ENCODE results near the gene KLHDC9.

KLHDC9 gene

DNA sequence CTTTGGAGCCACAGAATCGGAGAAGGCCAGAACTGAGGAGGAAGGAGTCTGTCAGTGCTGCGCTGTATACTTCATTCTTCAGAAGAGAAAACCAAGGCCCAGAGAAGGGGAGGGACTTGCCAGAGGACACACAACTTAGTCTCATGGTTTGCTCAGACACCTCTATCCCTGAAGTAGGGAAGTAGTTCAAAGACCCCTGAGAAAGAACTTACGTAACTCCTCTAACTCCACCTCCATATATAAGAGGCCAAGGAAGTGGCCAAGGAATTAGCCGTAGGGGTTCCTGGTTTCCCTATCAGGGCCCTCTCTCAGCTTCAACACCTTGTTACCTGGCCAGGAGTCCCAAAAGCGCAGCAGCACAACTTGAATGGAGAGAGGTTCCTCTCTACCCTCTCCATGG lies 8.2 kb upstream of the KLHDC9 start:
- no peak for DNase-seq (ENCODE audit: low read depth)
- TF ChIP-seq, protein P1, sequence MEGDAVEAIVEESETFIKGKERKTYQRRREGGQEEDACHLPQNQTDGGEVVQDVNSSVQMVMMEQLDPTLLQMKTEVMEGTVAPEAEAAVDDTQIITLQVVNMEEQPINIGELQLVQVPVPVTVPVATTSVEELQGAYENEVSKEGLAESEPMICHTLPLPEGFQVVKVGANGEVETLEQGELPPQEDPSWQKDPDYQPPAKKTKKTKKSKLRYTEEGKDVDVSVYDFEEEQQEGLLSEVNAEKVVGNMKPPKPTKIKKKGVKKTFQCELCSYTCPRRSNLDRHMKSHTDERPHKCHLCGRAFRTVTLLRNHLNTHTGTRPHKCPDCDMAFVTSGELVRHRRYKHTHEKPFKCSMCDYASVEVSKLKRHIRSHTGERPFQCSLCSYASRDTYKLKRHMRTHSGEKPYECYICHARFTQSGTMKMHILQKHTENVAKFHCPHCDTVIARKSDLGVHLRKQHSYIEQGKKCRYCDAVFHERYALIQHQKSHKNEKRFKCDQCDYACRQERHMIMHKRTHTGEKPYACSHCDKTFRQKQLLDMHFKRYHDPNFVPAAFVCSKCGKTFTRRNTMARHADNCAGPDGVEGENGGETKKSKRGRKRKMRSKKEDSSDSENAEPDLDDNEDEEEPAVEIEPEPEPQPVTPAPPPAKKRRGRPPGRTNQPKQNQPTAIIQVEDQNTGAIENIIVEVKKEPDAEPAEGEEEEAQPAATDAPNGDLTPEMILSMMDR (IDR thresholded peaks at IDR 0.05; ENCODE audit: low read length, missing control alignments): no peak
- no peak overlapping the region for H3K4me3 ChIP-seq (replicated peaks; ENCODE audit: low read depth, low read length)

DNA sequence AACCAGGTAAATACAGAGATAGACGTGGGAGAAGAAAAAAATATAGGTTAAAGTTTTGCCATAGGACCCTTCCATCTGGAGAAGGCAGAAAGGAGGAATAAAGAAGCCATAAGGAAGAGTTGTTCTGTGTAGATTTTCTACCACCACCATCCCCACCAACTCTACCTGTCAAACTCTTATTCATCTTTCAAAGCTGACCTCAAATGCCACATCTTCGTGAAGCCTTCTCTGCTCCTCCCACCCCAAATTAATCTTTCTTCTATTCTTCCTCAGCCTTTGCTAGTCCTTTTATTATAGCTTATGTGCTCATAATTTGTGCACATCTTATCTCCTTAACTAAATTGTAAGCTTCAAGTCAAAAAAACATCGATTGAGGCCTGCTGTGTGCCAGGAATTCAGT lies 7.5 kb upstream of the KLHDC9 start:
- H3K4me3 ChIP-seq (replicated peaks; ENCODE audit: low read depth, low read length): no peak overlapping the region
- DNase-seq (ENCODE audit: low read depth): no peak
- TF ChIP-seq, protein P1 (IDR thresholded peaks at IDR 0.05; ENCODE audit: low read length, missing control alignments): no peak

DNA sequence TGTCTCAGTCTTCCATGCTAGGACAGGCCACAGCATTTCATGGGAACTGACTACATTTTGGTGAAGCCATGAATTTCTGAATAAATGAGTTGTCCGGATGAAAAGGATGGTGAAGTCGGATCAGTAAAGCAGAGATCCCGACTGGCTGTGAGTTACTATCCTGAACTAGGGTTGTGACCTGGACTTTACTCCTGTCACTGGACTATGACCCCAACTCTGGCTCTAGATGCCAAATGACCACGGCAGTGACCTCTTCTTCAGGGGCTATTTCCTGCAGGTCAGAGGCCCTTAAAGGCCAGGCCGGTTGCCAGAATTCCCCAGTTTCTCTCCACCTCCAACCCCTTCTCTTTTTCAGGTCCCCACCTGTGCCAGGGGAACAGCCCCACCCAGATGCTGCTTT lies 7.1 kb upstream of the KLHDC9 start:
- TF ChIP-seq, protein P1 (IDR thresholded peaks at IDR 0.05; ENCODE audit: low read length, missing control alignments): no peak
- no peak for DNase-seq (ENCODE audit: low read depth)
- no peak overlapping the region for H3K4me3 ChIP-seq (replicated peaks; ENCODE audit: low read depth, low read length)

DNA sequence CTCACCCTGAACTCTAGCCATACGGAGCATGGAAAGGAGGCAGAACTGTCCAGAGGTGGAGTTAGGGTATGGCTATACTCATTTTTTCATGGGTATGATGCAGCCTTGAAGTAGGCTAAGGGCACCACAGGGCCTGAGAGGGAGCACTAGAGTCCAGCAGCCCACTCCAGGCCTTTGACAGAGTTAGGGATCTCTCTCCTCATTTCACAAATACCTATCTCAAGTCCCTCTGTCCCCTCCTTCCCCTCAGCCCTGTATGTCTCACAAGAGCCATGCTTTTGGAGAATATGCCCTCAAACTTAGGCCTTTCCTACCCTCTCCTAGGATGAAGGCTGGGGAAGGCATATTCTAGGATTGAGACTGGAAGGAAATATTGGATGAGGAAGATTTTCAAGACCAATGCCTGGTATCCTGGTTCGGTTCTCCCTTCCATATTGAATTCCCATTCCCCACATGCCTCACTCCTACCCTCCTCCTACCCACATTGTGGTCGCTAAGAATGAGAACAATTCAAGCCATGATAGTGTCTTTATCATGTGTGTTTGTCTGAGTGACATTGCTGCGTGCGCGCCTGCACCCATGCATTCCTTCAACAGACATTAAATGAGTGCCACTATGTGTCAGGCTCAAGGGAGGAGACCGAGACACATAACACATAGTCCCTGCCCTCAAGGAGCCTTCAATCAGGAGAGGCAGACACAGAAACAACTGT lies 6.2 kb upstream of the KLHDC9 start:
- TF ChIP-seq, protein P1 (IDR thresholded peaks at IDR 0.05; ENCODE audit: low read length, missing control alignments): no peak
- no peak for DNase-seq (ENCODE audit: low read depth)
- H3K4me3 ChIP-seq (replicated peaks; ENCODE audit: low read depth, low read length): no peak overlapping the region

DNA sequence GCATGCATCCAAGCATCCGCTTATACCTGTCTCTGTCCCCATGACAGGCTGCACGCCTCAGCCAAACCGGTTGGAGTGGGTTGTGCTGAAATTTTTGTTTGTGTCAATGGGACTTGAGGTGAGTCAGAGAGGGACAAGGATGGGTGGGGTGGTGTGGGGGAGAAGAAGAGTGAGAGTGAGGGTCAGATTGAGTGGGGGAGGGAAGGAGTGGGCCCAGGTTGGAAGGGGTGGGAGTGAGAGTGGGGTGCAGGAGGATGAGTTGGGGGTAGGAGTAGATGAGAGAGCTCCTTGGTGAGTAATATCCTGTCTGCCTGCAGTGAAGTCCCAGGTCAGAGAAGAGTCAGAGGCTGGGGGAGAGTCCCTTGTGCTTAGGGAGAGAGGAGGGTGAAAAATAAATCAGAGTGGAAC lies 5.5 kb upstream of the KLHDC9 start:
- TF ChIP-seq, protein P1 (IDR thresholded peaks at IDR 0.05; ENCODE audit: low read length, missing control alignments): no peak
- no peak for DNase-seq (ENCODE audit: low read depth)
- H3K4me3 ChIP-seq (replicated peaks; ENCODE audit: low read depth, low read length): no peak overlapping the region

DNA sequence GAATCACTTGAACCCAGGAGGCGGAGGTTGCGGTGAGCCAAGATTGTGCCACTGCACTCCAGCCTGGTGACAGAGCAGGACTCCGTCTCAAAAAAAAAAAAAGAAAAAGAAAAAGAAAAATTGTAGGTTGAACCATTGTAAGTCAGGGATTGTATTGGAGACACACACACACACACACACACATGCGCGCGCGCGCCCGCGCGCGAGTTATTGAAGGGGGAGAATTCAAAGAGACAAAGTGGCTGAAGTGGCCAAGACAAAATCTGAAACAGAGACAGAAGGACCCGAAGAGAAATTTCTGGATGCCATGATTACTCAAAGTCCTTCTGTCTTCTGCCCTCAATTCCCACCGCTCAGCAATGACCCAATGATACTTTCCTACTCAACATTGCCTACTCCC lies 3.7 kb upstream of the KLHDC9 start:
- DNase-seq (ENCODE audit: low read depth): no peak
- H3K4me3 ChIP-seq (replicated peaks; ENCODE audit: low read depth, low read length): no peak overlapping the region

More for the DNA sequence above, 3.7 kb upstream of the KLHDC9 start:
- TF ChIP-seq, protein P1 (IDR thresholded peaks at IDR 0.05; ENCODE audit: low read length, missing control alignments): no peak
